GM18868 (cell line): Measurements from ENCODE around the gene ECE1.

Experiments used
- ATAC-seq: cut with Tn5 transposase; IDR thresholded peaks from one replicate; pipeline ENCODE4 v1.9.1; 2021; ENCODE audit warnings: mild to moderate bottlenecking, moderate library complexity; ENCODE audit not compliant: unreplicated experiment

Gene ECE1

DNA sequence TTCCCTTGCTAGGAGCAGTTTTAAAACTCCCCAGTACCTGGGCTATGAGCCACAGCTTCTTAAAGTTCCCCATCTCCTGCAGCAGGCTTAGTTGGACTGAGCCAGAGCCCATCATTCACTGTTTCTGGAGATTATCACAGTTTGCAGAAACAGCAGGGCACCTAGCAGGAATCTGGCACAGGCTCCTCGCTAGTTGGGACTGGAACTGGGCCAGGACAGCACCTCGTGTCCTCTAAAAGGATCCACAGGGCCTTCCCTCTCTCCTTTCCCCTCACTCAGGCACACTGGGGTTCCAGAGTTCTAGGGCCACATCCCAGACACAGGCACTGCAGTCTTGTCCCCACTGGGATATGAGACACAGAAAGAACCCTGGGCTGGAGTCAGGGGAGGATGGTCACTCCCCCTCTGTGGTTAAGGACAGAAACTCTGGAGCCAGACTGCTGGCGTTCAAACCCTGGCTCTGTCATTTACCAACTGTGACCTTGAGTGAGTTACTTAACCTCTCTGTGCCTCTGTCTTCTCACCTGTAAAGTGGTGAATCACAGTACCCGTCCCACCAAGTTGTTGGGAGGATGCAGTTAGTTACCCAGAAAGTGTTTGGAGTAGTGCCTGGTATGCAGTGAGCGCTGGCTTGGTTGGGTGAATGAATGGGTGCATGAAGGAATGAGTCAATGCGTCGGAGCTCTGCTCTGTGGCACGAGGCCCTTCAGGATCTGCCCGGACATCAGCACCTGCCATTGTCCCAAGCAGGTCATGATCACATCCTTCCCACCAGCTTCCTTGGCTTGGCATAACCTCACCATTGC, 18.8 kb upstream of the ECE1 start:
- no peak for ATAC-seq

DNA sequence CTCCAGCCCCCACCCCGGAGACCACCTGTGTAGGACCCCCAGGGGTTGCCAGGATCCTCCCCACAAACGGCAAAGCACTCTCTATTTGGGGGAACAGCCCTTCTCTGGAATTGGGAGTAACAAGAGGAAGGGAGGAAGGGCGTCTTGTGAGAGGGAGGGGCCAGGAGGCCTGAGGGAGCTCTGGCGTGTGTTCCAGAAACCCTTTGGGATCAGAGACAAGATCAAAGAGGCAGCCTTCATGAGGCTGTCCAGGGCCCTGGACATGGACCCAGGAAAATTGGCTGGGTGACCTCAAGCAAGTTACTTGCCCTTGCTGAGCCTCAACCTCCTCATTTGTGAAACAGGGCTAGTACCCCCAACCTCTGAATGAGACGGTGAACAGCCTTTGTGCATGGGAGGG, 18.1 kb upstream of the ECE1 start:
- ATAC-seq: no peak

DNA sequence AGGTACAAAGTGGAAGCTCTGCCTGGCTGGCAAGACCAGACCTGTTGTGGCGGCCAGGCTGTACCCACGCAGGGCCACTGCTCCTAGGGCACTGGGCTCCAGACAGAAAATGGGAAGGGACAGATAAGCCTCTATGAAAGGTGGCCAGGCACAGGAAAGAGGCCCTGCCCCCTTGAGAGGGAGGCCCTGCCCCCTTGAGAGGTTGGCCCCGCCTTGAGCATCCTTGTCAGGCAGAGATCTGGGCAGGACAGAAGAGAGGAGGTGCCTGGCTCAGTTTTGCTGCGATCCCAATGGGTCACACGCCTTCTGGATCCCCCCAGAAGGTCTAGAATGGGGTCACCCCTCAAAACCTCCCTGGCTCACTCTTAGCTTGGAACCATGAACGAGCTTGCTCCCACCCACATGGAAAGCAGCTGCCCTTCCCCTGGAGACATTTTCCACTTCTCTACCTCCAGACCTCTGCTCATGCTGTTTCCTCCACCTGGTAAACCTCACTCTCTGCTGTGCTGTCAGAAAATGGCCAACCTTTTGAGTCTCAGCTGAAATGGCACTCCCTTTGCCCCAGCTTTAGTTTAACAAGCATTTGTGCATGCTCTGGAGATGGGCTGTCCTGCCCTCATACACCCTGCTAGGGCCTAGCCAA, 17.5 kb upstream of the ECE1 start:
- ATAC-seq: no peak

DNA sequence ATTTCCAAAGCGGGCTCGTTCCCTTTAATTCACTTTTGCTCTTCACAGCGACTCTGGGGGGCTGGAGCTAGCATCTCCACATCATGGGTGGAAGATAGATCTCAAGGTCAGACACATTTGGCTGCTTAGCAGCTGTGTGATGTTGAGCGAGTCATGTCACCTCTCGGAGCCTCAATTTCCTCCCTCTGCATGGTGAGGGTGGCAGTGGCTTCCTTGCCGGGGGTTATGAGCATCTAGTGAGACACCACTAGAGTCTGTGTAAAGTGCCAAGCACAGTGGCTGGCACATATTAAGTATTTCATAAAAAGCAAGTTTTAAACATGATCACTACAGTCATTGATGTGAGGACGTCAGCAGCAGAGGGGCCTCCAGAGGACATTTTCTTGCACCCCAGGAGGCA, 16.9 kb upstream of the ECE1 start:
- ATAC-seq: no peak

DNA sequence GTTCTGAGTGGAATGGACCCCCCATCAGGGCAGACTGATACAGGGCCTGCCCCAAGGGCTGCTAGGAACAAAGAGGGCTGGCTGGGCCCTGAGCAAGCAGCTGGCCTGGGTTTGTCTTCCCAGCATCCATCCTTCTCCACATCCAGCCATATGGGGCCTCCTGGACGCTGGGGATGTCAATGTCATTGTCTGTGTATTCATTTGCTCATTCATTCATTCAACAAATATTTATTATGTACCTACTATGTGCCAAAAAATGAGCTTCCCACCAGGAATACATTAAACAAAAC, 15.6 kb upstream of the ECE1 start:
- ATAC-seq: no peak

DNA sequence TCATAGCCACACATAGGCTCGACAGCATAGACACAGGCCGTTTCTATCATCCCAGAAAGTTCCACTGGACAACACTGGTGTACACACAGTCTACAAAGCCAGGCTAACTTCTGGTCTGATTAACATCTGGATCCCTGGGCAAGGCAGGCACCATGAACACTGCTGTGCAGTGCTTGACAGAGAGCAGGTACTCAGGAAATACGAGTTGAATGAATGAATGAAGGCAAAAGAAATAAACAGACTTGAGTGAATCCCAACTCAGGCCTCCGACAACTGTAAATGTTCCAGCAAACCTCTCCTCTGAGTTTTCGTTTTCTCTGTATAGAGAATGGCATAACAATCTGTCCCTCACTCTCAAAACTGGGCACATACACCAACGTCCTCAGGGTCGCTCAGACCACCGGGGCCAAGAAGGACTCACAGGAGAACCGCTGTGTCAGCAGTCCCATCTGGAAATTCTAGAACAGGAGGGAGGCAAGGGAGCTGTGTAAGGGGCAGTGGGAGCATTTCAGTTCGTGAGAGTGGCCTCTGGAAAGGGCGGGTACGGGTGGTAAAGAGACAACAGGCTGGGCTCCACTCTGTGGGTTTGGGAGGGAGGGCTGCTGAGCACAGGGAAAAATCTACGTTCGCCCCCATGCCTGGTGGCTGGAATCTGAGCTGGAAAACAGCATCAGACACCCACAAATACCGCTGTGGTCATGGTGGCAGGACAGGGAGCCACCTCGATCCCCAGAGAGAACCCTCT, 15.1 kb upstream of the ECE1 start:
- no peak for ATAC-seq

DNA sequence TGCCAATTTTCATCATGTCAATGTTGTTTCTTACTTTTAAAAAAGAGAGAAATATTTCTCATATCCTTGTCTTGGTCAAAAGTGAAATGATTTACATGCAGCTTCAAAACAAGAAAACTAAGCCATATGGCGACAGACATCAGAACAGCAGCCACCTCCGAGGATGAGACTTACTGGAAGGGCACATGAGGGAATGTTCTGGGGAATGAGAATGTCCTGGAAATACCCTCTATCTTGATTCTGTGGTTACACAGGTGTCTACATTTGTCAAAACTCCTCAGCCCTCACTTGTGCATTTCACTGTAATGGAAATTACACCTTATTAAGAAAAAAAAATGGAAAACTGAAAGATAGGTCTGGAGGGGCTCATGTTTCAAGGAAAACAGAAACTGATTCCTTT, 14.2 kb upstream of the ECE1 start:
- no peak for ATAC-seq

DNA sequence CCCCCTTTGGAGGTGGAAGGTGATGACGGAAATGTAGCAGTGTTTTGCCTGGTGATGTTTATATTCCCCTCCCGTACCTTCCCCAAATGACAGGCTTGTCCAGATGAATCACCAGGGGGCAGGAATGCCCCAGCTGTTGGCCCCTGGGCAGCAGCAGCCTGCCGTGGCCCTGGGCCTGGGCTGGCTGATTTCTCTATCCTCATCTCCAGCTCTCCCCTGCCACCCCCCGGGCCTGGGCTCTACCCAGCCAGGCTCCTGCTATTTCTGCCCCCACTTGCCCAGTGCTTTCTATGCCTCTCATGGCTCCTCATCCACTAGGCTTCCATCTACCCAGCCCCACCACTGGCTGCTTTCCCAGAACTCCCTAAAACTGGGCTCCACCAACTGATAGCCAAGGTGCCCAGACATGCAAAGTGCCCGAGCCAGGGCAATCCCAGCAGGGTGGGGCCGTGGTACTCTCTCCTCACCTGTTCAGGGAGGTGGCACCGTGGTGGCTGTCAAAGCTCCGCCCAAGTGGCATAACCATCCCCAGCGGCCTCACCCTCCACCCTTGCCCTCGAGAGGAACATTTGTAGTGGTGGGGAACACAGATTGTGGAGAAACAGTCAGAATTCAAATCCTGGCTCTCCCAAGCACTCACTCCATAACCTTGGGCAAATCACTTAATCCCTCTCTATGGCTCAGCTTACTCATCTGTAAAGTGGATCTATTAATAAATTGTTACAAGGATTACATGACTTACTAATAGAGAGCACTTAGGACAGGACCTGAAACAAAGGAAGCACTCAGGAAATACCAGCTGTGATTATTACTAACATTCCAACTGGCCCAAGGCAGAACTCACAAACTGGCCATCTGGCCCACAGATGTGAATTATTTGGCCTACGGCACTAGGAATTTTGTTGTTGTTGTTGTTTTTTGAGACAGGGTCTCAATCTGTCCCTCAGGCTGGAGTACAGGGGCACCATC, 12.8 kb upstream of the ECE1 start:
- no peak for ATAC-seq

DNA sequence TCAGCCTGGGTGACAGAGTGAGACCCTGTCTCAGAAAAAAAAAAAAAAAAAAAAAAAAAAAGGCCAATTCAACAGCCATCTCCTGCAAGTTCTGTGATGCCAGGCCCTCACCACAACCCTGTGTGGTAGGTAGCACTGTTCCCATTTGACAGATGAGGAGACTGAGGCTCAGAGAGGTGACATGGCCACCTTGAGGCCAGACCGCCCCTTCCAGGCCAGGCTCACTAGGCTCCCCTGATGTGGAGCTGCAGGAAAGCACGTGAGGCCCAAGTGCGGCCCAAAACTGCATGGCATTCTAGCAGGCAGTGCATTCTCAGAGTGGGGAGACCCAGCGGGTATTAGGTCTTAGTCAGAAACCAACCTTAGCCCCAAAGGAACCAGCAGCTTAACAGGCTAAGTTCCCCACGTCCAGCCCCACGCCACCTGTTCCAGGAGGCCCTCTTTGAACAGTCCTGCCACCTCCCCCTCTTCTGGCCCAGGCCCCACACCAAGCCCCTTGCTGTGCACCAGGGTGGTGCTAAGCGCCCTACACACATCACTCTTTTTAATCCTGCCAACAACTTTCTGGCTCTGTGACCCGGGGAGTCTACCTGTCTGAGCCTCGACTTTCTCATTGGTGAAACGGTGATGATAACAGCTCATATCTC, 11.7 kb upstream of the ECE1 start:
- no peak for ATAC-seq

DNA sequence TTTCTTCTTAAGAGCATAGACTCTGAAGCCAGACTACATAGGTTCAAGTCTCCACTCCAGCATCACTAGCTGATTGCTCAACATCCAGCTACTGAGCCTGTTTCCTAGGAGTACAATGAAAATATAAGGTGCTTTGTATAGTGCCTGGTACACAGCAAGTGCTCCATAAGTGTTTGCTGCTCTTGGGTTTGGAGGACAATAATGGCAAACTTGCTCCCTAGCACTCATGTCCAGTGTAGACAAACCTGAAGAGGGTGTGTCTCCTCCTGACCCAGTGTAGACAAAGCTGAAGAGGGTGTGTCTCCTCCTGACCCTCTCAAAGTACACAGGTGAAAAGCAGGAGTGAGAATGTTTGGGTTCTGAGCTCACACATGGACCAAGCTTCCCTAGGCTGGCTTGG, 10.5 kb upstream of the ECE1 start:
- ATAC-seq: no peak

DNA sequence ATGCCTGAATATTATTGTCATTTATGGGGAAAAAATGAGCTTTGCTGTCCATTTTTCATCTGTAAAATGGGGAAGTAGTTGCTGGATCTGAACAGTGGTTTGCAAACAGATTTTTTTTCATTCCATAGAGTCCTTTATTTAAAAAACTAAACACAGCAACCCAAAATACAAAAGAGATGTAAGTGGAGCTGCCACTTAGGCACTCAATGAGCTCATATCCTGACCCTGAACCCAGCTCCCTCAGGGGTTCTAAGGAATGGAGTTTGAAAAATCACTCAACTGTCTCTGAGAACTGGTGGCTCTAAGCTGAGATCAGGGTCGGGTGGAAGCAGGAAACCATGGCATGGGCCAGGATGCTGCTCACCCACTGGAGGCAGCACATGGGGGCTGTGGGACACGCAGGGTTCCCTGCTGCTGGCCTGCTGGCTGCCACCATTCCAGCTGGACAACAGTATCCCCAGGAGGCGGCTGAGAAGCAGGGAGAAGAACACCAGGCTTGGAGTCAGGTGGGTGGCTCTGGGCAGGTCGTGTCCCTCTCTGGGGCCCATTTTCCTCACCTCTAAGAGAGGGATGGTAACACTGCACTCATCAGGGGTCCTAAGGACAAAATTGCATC, 9.6 kb upstream of the ECE1 start:
- ATAC-seq: no peak

DNA sequence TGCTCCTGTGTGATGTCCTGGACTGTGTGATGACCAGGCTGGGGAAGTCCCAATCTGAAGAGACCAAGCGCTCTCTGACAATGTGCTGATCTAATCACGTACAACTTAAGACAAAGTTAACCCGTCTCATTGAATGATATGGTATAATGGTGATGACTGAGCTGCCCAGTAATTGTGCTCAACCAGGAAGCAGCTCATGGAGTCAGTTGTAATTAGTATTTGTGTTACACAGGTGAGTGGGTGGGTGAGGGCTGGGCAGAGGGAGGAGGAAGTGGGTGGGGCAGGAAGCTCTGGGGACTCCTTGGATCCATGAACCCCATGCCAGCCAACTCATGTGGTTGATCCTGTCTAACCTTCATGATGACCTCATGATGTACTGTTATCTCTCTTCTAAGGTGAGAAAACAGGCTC, 8.7 kb upstream of the ECE1 start:
- ATAC-seq: no peak

DNA sequence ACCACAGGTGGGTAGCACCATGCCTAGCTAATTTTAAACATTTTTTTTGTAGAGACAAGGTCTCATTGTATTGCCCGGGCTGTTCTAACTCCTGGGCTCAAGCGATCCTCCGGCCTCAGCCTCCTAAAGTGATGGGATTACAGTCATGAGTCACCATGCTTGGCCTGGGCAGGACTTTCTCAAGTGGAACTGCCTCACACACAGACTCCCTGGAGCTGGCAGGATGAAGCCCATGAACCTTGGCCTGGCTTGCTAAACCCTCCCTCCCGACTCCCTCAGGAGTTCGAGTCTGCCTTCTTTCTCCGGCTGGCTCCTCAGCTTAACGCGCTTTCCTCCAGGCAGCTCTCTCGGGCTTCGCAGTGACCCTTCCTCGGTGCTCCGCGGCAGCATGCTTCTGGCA, 7.7 kb upstream of the ECE1 start:
- no peak for ATAC-seq

DNA sequence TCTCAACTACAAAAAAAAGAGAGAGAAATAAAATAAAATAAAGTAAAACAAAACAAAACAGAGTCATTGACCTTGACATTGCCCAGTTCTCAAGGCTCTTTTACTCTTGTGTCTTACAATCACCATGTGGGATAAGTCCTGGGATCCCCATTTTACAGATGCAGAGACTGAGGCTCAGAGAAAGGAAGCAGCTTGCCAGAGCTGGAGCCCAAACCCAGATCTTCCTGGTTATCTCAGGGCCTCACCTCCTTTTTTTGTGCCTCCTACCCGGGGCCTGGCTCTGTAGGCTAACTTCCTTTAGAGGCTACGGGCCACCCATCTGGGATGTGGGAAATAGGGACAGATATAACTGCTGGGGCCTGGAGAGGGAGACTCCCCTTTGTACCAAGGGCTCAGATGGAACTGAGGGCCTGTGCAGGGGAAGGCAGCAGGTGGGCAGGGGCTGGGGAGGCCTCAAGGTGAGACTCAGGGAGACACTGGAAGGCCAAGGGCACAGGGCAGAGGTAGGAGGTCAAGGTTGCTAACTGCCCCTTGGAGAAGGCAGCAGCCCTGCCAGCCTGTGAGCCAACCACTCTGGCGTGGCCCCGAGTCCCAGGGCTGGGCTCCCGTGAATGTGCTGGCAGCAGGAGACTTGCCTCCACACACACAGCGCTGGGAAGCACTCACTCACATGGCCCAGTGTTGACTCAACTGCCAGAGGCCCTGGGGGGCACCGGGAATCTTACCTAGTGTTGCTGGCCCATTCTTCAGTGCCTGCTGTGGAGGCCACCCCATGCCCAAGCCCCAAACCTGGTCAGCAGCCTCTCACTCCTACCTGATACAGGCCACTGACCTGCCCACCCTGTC, 6.5 kb upstream of the ECE1 start:
- ATAC-seq: no peak

DNA sequence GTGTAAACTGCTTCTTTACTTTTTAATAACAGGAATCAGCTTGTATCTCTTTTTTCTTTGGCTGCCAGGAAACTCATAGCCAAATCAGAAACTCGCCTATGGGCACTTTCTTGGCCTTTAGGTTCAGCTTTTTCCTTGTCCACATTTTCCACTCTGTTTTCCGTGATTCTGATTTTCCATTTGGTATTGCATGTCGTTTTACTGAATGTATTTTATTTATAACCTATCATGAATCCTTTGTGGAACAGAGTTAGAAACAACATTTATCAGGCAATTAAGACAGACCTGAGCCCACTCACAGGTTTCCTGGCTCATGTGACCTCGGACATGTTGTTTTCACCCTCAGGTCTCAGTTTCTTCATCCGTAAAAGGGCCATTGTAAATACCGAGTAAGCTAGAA, 5.3 kb upstream of the ECE1 start:
- no peak for ATAC-seq

DNA sequence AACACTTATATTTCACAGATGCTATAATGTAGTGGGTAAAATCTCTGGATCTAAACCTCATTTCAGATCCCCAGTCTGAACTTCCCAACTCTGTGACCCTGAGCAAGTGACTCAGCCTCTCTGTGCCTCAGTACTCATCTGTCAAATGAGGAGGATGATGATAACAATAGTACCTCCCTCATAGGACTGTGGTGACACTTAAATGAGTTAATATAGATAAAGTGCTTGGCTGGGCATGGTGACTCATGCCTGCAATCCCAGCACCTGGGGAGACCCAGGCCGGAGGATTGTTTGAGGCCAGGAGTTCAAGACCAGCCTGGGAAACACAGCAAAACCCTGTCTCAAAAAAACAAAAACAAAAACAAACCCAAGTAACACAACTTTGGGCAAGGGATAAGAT, 4.7 kb upstream of the ECE1 start:
- peak; percentile 12 for ATAC-seq

DNA sequence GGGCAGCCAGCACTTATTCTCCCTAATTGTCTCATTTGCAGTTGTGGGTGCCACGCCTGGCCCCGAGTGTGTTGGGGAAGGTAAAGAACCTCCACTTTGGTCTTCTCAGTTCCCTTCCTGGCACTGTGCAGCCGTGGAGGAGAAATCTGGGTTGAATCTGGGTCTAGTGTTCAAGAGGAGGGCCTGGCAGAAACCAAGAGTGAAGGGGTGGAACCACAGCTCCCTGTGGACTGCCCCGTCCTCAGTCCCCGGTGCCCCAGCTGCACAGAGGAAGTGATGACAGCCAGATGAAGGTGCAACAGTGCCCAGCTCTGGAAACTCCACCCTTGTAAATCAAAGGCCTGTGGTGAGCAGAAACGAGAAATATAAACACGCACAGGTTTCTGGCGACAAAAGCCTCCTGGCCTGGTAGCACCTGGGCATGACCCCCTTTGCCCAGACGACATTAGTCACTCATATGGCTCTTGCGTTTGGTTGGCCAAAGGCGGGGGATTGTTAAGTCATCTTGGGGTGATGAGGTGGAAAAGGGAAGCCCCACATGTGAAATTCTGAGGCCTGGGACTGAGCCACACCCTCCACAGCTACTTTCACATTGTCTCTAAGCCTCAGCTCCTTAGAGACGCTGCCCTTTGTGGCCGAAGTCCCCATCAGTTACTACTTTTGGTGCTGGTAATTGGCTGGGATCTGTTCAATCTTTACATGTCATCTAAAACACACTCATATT, 4.2 kb upstream of the ECE1 start:
- ATAC-seq: peak; percentile 62

DNA sequence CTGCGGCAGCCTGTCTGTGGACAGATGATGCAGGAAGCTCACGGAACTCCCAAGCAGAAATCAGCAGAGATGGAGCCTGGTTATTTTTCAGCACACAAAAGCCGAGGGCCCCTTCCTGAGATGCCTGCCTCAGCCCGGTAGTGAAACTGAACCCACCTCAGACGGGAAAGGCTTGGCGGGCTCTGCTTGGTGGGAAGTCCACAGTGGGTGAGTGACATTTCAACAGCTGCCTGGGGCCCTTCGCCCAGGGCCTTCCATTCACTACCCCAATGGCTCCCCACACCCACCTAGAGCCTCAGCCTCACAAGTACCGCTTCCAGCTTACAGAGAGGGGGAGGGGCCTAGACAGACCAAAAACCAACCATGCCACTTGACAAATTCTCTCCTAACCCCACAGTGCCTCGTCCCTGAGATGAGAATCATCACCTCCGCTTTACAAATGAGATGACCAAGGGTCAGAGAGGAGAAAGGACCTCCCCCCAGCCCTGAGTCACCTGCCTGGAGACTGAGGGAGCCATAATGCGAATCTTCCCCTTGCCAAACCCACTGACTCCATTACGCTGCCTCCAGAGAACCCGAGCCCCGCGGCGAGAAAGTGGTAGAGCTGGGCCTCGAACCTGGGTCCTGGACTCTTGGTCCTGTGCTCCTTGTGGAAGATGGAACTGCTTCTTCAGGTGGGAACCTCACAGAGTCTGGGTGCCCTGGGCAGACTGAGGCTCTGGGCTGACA, 3.4 kb upstream of the ECE1 start:
- ATAC-seq: peak; percentile 24
